GM19099 (cell line): ENCODE data around the gene ULK1.

Experiments used
- POLR2A ChIP-seq: IDR thresholded peaks from 3 replicates; pipeline ENCODE4 v1.6.1; 2011; ENCODE audit warnings: low read depth; ENCODE audit not compliant: insufficient read length; ENCODE audit errors: extremely low read depth

Gene ULK1

DNA sequence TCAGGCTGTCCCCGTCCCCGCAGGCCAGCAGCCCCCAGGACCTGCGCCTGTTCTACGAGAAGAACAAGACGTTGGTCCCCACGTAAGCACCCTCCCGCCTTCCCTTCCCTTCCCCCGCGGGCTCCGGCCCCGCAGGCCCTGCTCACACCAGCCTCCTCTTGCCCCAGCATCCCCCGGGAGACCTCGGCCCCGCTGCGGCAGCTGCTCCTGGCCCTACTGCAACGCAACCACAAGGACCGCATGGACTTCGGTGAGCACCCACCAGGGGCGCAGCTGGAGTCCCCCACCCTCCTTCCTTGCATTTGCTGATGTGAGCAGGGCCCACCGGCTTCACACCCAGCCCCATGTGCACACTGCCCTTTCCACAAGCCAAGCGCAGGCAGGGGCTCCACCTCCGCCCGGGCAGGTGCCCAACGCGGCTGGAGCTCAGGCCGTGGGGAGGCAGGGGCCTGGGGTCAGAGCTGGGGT, 15.4 kb downstream of the ULK1 start:
- no peak for TF ChIP-seq POLR2A

GRCh38 chr12:131910302-131911027, 16.0 kb downstream of the ULK1 start:
- no peak for TF ChIP-seq POLR2A

DNA sequence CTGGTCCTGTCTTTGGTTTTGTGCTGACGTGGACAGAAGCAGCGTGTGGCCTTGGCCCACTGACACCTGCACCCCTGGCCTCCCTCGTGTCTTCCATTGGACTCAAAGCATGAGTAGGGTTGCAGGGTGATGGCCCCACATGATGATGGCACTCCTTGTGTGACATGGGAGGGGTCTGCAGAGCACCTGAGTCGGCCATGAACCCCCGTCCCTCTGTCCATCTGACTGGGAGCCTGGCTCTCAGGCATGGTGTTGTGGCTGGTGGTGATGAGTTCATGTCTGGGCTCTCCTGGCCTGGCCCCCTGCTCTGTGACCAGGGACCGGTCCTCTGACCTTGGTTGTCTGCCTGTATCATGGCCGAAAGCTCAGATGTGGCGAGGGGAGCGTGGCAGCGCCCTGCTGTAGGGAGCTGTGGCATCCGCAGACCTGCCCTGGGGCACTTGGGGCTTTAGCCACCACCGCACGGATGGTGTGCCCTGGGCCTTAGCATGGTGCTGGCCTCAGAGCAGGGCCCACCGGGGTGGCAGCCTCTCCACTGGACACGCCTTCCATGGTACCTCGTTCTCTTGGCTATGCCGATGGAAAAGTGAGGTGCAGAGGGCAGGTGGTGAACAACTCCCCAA, 16.7 kb downstream of the ULK1 start:
- no peak for TF ChIP-seq POLR2A

DNA sequence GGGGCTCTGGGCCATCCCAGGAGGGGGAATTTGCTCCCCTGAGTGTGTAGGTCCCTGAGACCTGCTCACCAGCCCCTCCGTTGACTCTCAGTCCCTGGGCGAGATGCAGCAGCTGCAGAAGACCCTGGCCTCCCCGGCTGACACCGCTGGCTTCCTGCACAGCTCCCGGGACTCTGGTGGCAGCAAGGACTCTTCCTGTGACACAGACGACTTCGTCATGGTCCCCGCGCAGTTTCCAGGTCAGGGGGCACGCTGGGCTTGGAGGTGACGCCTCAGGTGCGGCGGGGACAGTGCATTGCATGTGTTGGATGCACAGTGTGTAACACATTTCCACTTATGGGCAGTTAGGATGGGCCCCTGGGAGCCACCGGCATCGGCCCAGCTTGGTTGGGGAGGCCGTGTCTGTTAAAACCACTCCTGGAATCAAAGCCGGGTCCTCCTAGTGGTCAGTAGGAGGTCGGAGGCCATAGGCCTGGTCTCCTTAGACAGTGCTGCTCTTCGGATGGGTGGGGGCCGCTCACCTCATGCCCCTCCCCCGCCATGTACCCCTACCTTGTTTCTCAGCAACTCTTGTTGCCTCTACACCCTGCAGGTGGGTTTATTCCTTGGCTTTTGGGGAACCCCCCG, 17.5 kb downstream of the ULK1 start:
- TF ChIP-seq POLR2A, result no peak

DNA sequence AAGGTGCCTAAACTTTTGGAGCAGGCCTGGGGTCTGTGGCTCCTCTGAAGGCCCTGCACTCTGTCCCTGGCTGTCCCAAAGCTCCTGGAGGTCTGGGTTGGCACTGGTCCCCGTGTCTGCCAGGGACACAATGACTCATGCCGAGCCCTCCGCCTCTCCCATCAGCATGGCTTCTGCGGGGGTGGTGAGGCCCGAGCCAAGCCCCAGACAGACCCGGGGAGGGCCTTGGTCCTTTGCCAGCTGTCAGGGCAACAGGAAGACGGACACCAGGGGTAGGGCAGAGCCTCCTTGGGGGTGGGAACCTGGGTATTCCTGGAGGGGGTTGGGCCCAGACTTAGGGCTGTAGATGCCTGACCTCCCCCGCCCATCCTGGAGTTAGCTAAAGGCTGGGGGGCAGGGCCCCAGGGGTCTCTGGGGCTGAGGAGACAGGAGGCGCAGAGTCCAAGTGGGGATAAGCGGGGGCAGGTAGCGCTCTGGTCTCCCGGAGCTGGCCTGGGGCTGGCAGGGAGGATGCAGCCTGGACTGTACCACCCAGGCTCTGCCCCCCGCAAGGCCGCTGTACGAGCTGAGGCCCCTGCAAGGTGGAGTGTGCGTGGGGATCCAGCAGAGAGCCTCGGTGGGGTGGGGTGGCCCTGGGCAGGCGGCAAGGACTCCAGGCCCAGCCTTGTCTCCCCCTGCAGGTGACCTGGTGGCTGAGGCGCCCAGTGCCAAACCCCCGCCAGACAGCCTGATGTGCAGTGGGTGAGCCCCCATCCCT, 18.3 kb downstream of the ULK1 start:
- TF ChIP-seq POLR2A, result no peak

GRCh38 chr12:131913666-131914065, 19.2 kb downstream of the ULK1 start:
- TF ChIP-seq POLR2A, result no peak

GRCh38 chr12:131914179-131914702, 19.8 kb downstream of the ULK1 start:
- TF ChIP-seq POLR2A, result no peak

- TF ChIP-seq POLR2A, result no peak
Measured at GRCh38 chr12:131915000-131915689, 20.7 kb downstream of the ULK1 start.

DNA sequence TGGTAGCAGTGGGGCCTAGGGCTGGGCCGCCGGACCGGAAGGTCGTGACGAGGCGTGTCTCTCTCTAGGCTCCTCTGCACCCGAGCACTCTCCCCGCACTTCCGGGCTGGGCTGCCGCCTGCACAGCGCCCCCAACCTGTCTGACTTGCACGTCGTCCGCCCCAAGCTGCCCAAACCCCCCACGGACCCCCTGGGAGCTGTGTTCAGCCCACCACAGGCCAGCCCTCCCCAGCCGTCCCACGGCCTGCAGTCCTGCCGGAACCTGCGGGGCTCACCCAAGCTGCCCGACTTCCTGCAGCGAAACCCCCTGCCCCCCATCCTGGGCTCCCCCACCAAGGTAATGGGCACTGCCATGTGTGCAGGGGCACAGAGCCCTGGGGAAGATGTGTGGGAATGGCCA, 21.4 kb downstream of the ULK1 start:
- no peak for TF ChIP-seq POLR2A

DNA sequence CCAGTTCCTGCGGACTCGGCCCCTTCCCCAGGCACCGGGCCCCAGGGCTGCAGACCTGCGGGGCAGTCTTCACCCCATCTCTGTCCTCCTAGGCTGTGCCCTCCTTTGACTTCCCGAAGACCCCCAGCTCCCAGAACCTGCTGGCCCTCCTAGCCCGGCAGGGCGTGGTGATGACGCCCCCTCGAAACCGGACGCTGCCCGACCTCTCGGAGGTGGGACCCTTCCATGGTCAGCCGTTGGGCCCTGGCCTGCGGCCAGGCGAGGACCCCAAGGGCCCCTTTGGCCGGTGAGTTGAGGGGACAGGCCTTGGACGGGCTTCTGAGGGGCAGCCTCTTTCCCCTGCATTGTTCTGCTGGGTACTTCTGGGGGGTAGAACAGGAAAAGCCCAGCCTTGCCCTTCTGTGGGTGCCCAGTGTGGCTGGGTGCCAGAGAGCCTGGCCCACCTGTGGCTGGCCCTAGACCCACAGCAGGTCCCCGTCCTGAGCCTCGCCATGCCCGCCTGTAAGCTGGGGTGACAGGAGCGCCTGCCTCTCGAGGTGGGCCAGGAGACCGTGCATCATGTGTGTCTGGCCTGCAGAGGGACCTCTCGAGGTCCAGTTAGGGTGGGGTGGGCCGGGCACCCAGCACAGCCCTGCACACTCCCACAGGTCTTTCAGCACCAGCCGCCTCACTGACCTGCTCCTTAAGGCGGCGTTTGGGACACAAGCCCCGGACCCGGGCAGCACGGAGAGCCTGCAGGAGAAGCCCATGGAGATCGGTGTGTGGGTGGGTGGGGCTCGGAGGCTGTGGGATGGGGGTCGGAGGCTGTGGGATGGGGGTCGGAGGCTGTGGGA, 22.1 kb downstream of the ULK1 start:
- no peak for TF ChIP-seq POLR2A

- no peak for TF ChIP-seq POLR2A
Measured at GRCh38 chr12:131917139-131917710, 22.8 kb downstream of the ULK1 start.

- TF ChIP-seq POLR2A, result no peak
Measured at GRCh38 chr12:131917711-131918306, 23.4 kb downstream of the ULK1 start.
